ENCODE data around the gene PITPNC1. TPM values are rescaled to one million over a fixed set of nuclear protein-coding genes. Genes with fewer than 3 reads are reported as not detected.

PITPNC1 gene
- total and polyA plus RNA-seq, 12 donors = 6.6 to 28.0 (median 11.5) TPM

- H3K4me1 ChIP-seq = peaks cover 0 to 60% (median 47%) of the 10 kb centered on the region in 9 donors
- no peak for TF ChIP-seq CTCF (IDR thresholded peaks at IDR 0.05)
- no peaks in the 10 kb centered on the region for H3K36me3 ChIP-seq
- H3K27me3 ChIP-seq = no peaks in the 10 kb centered on the region
- DNase-seq (peak; percentile 88 to 89), ATAC-seq (peak; percentile 92 to 99 (median 95))
- peak overlapping the region in 9 of 10 donors; percentile 35 to 81 (median 73) for H3K27ac ChIP-seq
- peak overlapping the region in 8 of 10 donors; percentile 8 to 49 (median 38) for H3K4me3 ChIP-seq
- peaks cover 0 to 5% (median 0%) of the 10 kb centered on the region in 11 donors for H3K9me3 ChIP-seq
- WGBS, 2 donors = 23 to 30% methylated on average over 18 of the region's 18 CpGs
- intact Hi-C loops (cut with DNase I) = loop anchor here in 6 of 10 donors (5.0 to 10.0 kb wide), 5 partner anchors 54 to 116 kb away; partner anchors contain the start of gene PITPNC1 (in 1 of the 6)
These were observed 114.1 kb downstream of the PITPNC1 start for GRCh38 chr17:67491009-67491680.

GRCh38 chr17:67491681-67492024 lies 114.6 kb downstream of the PITPNC1 start:
- Histone ChIP-seq H3K27me3 (no peaks in the 10 kb centered on the region), H3K9me3 (peaks cover 0 to 5% (median 0%) of the 10 kb centered on the region in 11 donors), H3K27ac (peak overlapping the region in 8 of 10 donors; percentile 35 to 81 (median 68)), H3K4me3 (peak overlapping the region in 2 of 10 donors; percentile 37 to 49), H3K4me1 (peaks cover 0 to 60% (median 47%) of the 10 kb centered on the region in 9 donors), H3K36me3 (no peaks in the 10 kb centered on the region)
- TF ChIP-seq CTCF (IDR thresholded peaks at IDR 0.05) = no peak
- intact Hi-C loops (cut with DNase I) = loop anchor here in 6 of 10 donors (5.0 to 10.0 kb wide), 5 partner anchors 53 to 116 kb away; partner anchors contain the start of gene PITPNC1 (in 1 of the 6)
- ATAC-seq (no peak), DNase-seq (no peak)
- WGBS, 2 donors = 63 to 68% methylated on average over 4 of the region's 4 CpGs

- no peak for TF ChIP-seq CTCF (IDR thresholded peaks at IDR 0.05)
- WGBS, 2 donors = 52 to 58% methylated on average over 5 of the region's 5 CpGs
- peaks cover 0 to 5% (median 0%) of the 10 kb centered on the region in 11 donors for H3K9me3 ChIP-seq
- DNase-seq = no peak
- peaks cover 0 to 60% (median 47%) of the 10 kb centered on the region in 9 donors for H3K4me1 ChIP-seq
- ATAC-seq = no peak
- no peaks in the 10 kb centered on the region for H3K27me3 ChIP-seq
- intact Hi-C loops (cut with DNase I) = loop anchor here in 6 of 10 donors (5.0 to 10.0 kb wide), 5 partner anchors 53 to 115 kb away; partner anchors contain the start of gene PITPNC1 (in 1 of the 6)
- peak overlapping the region in 5 of 10 donors; percentile 16 to 31 (median 30) for H3K4me3 ChIP-seq
- H3K36me3 ChIP-seq = no peaks in the 10 kb centered on the region
- peak overlapping the region in 8 of 10 donors; percentile 9 to 81 (median 43) for H3K27ac ChIP-seq
These were observed 115.2 kb downstream of the PITPNC1 start for GRCh38 chr17:67492251-67492740.

- intact Hi-C loops (cut with DNase I) = loop anchor here in 6 of 10 donors (5.0 to 10.0 kb wide), 5 partner anchors 52 to 116 kb away; partner anchors contain the start of gene PITPNC1 (in 1 of the 6)
- no peak for TF ChIP-seq CTCF (IDR thresholded peaks at IDR 0.05)
- WGBS, 2 donors = 52 to 62% methylated on average over 13 of the region's 13 CpGs
- H3K27me3 ChIP-seq = no peaks in the 10 kb centered on the region
- ATAC-seq (peak in 1 of 8 donors; percentile 20), DNase-seq (no peak)
- H3K27ac ChIP-seq = peak overlapping the region in 8 of 10 donors; percentile 9 to 81 (median 43)
- peaks cover 0 to 57% (median 43%) of the 10 kb centered on the region in 9 donors for H3K4me1 ChIP-seq
- H3K9me3 ChIP-seq = peaks cover 0 to 5% (median 0%) of the 10 kb centered on the region in 11 donors
- H3K36me3 ChIP-seq = no peaks in the 10 kb centered on the region
- peak overlapping the region in 5 of 10 donors; percentile 16 to 31 (median 30) for H3K4me3 ChIP-seq
These were observed 115.9 kb downstream of the PITPNC1 start for GRCh38 chr17:67492824-67493517.
